ENCODE results near the gene ABHD15.

The ABHD15 gene

GRCh38 chr17:29581583-29582253 is 14.9 kb upstream of the ABHD15 start:
- DNase-seq, result no peak

GRCh38 chr17:29579866-29580771 is 13.3 kb upstream of the ABHD15 start:
- peak; percentile 76 for DNase-seq

GRCh38 chr17:29578626-29579485 is 12.0 kb upstream of the ABHD15 start:
- no peak for DNase-seq

GRCh38 chr17:29577385-29578211 is 10.8 kb upstream of the ABHD15 start:
- no peak for DNase-seq

GRCh38 chr17:29577001-29577370 is 10.1 kb upstream of the ABHD15 start:
- no peak for DNase-seq

- no peak for DNase-seq
Measured at GRCh38 chr17:29576214-29577000, 9.6 kb upstream of the ABHD15 start.

GRCh38 chr17:29575511-29576213 is 8.8 kb upstream of the ABHD15 start:
- DNase-seq, result no peak

- DNase-seq, result no peak
Measured at GRCh38 chr17:29574732-29575510, 8.1 kb upstream of the ABHD15 start.

- no peak for DNase-seq
Measured at GRCh38 chr17:29573871-29574731, 7.3 kb upstream of the ABHD15 start.

GRCh38 chr17:29573558-29573869 is 6.7 kb upstream of the ABHD15 start:
- DNase-seq, result no peak

- peak; percentile 65 for DNase-seq
Measured at GRCh38 chr17:29572691-29573557, 6.1 kb upstream of the ABHD15 start.

GRCh38 chr17:29571883-29572681 is 5.2 kb upstream of the ABHD15 start:
- no peak for DNase-seq

- no peak for DNase-seq
Measured at GRCh38 chr17:29571486-29571882, 4.6 kb upstream of the ABHD15 start.

- DNase-seq, result no peak
Measured at GRCh38 chr17:29570521-29570920, 3.7 kb upstream of the ABHD15 start.

GRCh38 chr17:29569245-29569950 is 2.6 kb upstream of the ABHD15 start:
- no peak for DNase-seq
